ENCODE results near the gene ADCY4.
"Not testable (repeated sequence)": the region's sequence is repeated elsewhere in the genome, so short reads cannot be mapped to it uniquely, and the experiment has no call there.

ADCY4 gene

DNA sequence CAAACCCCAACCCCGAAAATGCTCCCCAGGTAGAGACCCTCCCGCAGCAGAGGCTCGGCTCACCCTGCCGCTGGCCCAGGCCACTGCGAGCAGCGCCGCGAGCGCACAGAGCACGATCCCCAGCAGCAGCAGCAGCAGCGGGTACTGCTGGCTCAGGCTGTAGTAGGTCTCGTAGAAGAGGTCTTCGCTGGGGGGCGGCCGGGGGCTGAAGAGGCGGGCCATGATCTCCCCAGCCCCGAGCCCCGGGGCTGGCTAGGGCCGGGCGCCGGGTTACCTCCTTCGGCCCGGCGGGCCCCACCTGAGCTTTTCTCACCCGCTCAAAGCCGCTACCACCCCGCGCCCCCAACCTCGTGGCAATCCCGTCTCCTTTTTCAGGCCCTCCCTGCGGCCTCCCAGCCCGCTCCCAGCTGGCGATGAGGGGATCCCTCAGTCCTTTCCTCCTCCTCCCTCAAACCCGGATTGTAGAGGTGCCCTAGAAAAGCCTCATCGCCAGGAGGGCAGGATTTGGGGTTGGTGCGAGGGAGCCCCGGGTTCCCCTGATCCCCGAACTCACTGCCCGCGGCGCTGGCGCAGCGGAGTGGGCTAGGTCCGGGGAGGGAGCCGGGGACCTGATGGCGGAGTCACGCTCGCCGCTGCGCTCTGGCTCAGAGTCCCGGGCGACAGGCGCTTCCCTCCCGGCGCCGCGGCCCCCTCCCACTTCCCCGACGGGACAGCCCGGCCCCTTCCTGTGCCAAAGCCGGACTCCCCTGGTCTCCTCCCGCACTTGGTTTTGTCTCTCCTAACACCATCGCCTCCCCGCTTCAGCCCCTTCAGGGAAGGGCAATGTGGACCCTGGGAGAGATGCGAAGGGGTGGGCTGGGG is at the start of gene ADCY4:
Gene ADCY4 (minus strand): TSS at position 641 of the 861 bp plus-strand sequence. CDS start 419 bp downstream, at position 222.
- no peak for DNase-seq (ENCODE audit: low spot score)

DNA sequence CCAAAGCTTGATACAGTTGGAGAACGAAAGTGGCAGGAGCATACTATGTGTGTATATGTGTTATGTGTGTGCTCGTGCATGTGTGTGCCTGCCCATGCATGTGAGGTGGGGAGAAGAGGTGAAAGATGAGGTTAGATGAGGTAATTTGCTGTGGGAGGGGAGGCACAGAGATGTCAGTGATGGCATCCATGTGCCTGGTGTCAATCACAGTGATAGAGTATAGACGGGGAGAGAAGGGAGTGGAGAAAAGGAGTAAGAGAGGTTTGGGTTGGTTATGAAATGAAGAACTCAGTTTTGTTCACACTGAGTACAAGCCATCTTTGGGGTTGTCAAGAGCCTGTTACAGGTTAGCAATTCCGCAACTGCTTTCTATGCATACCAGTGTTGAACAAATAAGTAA is 49.3 kb upstream of the ADCY4 start:
- no peak for DNase-seq (ENCODE audit: low spot score)

DNA sequence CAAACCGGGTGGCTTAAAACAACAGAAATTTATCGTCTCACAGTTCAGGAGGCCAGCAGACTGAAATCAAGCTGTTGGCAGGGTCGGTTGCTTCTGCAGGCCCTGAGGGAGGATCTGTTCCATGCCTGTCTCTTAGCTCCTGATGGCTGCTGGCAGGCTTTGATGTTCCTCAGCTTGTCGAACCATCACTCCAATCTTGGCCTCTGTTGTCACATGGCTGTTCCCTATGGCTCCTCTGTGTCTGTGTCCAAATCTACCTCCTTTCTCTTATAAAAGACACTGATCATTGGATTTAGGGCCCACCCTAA is 47.1 kb upstream of the ADCY4 start:
- no peak for DNase-seq (ENCODE audit: low spot score)

DNA sequence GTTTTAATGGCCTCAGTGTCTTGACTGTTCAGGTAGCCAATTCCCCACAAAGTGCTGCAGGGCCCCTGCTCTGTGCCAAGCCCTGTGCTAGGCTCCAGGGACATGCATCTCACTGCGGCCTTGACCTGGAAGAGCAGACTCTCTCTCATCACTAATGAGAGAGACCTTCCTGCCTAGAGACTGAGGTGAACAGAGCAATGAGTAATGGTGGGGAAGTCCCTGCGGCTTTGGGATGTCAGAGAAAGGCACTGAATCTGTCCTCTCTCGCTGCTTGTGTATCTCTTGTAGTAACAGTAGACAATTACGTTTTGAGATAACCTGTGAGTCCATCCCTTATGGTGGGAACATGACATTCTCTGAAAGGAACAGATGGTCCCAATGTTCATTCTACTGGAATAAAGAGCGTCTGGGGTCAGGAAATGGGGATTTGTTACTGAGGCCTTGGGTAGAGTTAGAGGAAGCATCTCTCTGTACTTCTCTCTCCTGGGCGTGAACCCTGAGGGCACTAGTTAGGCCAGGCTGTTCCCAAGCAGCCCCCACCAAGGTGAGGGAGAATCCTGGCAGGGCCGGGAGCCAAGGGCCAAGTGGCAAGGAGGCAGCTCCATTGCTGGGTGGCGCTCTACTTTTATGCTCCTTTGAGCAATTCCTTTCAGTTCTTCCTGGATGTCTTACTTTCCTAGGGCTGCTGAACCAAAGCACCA is 46.6 kb upstream of the ADCY4 start:
- DNase-seq (ENCODE audit: low spot score) = peak; percentile 12

DNA sequence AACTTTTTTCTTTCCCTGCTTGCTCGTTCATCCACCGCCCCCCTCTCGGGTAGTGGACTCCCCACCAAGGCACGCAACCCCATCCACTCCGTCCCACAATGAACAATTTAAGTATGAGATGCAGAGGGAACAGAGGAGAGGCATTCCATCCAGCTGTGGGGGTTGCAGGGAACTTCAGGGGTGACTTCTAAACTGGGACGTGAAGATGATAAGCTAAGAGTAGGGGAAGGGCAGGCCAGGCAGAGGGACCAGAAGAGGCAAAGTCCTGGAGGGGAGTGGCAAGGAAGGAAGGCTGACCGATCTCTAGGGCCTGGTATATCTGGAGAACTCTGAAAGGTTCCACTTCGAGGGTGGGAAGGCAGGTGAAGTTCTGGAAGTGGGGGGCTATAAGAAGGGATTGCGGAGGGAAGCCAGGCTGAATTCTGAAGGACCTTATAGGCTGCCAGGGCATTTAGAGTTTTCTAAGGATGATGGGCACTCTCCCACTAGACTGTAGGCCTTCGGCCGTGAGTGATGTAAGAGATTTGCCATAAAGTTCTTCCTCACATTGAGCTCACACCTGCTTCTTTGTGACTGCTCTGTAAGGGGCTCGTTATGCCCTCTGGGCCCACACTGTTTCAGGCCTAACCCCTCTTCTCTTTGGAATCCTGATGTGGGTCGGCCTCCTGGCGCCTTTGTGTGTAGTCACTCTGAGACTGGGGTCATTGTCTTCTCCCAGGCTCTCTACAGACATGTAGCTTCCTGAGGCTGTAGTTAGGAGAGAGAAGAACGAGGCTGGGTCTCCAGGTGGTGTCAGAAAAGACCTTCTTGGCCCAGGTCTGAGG is 45.2 kb upstream of the ADCY4 start:
- DNase-seq (ENCODE audit: low spot score) = no peak

DNA sequence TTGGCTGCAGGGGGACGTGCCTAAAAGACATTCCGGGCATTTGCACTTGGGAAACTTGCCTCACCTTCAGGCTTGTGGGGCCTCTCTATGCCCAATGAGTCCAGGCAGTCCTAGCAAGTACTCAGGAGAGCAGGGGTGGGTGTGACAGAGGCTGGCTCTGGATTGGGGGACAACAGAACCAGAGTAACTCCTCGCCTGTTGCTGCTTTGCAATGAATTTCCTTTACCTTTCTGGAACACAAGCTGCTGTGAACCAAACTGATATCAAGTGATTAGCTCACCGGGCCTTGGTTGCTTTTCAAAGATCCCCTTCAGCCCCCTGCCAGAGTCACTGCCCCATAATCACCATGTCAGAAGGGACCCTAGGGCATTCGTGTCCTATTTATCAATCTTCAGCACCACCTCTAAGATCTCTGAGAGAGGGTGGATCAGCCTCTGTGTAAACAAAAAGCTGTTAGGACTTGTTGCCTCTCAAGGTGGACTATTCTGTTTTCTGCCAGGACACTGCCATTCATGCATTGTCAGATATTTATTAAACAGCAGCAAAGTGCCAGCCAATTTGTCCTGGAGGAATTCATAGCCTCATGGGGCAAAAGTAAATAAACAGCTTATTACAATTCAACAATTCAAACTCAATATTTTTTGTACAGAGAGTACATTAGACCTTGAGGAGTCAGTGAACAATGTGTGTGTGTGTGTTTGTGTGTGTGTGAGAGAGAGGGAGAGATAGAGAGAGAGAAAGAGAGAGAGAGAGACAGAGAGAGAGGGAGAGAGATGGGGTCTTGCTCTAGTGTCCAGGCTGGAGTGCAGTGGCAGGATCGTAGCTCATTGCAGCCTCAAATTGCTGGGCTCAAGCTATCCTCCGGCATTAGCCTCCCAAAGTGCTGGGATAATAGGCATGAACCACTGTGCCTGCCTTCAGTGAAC is 44.4 kb upstream of the ADCY4 start:
- DNase-seq (ENCODE audit: low spot score) = no peak

DNA sequence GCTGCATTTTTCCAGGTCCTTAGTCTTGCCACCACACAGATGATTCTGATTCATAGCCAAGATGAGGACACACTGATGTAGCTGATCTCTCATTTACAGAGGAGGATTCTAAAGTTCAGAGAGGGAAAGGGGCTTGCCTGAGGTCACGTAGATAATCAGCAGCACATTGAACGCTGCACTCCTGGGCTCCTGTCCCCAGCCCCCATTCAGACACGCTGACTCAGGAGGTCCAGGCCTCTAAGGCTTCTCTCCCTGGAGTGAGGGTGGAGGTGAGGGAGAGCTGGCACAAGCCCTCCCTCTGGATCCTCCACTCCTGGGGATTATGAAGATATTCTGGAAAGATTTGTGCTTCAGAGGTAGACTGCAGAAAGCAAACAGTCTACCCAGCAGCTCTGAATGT is 43.5 kb upstream of the ADCY4 start:
- DNase-seq (ENCODE audit: low spot score) = no peak

DNA sequence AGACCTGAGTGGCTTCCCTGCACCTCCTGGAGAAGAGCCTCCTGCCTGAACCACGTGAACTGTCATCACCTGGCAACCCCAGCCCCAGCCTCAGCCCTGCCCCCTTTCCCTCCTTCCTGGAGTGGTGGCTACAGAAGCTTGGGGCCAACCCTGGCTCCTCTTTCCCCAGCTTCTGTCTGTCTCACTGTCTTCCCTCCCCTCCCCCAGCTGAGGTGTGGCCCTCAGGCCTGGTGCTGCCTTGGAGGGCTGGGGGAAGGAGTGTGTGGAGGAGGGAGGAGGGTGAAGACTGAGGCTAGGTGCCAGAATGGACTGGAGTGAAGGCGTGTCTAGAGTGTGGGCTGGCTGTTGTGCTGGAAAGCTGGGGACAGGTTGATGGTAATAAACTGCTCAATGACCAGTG is 42.8 kb upstream of the ADCY4 start:
- no peak for DNase-seq (ENCODE audit: low spot score)

DNA sequence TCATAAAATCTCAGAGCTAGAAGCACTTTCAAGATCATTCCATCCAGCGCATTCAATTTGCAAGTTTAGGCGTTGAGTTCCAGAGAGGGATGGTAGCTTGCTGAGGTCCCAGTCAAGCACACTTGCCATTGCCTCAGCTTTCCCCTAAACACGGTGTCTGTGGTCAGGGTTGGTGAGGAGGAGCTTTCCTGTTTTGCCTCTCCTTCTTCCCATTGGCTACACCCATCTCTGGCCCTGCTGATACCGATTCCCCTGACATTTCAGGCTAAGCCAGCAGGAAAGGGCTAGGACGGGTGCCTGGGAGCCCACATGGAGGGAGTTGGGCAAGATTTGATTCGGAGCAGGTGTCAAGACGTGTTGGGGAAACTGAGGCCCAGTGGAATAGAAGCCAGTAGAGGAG is 42.3 kb upstream of the ADCY4 start:
- DNase-seq (ENCODE audit: low spot score) = no peak

DNA sequence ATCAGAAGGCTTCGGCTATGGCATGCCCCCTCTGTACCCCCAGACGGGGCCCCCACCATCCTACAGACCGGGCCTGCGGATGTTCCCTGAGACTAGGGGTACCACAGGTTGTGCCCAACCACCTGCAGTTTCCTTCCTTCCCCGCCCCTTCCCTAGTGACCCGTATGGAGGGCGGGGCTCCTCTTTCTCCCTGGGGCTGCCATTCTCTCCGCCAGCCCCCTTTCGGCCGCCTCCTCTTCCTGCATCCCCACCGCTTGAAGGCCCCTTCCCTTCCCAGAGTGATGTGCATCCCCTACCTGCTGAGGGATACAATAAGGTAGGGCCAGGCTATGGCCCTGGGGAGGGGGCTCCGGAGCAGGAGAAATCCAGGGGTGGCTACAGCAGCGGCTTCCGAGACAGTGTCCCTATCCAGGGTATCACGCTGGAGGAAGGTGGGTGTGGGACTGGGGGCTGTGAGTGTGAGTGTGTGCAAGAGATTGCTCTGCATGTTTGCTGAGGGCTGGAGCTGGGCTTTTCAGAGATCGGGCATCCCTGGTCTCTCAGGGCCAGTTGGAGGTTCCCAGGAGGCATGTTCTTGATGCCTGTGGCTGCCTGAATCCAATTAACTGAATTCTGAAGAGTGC is 41.7 kb upstream of the ADCY4 start:
- no peak for DNase-seq (ENCODE audit: low spot score)

DNA sequence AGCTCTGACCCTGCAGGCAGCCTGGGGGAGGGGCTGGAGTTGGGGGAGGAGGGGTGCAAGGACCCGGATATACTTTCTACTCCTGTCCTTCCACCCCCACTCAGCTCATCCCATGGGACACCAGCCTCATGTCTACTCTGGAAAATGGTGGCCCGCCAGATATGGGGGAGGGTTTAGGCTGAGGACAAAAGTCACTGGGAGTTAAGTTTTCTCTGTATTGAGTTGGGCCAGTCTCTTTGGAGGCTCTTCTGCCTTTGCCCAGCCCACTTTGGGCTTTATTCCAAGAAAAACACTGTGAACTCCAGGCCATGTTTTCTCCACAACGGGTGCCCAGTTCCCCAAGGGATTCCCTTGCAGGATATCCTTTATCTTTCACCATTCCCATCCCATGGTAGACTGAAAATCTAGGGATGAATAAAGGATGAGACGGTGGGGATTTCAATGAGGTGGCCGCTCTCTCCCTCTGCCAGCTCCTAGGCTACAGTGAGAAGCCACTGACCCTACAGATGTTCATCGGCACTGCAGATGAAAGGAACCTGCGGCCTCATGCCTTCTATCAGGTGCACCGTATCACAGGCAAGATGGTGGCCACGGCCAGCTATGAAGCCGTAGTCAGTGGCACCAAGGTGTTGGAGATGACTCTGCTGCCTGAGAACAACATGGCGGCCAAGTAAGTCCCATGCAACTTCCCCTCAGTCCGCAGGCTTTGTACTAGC is 38.0 kb upstream of the ADCY4 start:
- no peak for DNase-seq (ENCODE audit: low spot score)

DNA sequence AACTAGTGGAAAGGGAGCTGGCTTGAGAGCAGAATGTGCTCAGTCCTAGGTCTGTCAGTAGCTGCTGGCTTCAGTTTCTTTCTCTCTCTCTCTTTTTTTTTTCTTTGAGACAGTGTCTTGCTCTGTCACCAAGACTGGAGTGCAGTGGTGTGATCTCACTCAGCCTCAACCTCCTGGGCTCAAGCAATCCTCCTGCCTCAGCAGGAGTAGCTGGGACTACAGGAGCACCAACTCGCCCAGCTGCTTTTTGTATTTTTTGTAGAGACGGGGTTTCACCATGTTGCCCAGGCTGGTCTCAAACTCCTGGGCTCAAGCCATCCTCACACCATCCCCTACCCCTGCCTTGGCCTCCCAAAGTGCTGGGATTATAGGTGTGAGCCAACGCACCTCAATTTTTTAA is 36.7 kb upstream of the ADCY4 start:
- not testable (repeated sequence) for DNase-seq (ENCODE audit: low spot score)

DNA sequence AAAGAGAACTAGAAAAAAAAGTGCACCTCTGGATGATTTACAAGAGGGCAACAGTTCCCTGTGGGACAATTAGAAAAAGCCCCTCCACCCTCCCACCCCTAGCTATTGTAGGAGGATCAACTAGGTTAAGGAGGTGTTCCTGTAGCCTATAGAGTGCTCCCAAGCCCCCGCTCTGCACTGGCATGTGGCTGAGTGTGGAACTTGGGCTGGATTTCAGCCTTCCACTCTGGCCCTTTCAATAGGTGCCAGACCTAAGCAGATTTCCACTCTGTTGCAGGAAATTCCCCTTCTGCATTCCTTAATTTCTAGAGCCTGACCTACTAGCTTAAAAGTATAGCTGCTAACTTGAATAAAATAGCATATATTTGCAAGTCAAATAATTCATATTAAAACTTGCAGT is 35.9 kb upstream of the ADCY4 start:
- no peak for DNase-seq (ENCODE audit: low spot score)

DNA sequence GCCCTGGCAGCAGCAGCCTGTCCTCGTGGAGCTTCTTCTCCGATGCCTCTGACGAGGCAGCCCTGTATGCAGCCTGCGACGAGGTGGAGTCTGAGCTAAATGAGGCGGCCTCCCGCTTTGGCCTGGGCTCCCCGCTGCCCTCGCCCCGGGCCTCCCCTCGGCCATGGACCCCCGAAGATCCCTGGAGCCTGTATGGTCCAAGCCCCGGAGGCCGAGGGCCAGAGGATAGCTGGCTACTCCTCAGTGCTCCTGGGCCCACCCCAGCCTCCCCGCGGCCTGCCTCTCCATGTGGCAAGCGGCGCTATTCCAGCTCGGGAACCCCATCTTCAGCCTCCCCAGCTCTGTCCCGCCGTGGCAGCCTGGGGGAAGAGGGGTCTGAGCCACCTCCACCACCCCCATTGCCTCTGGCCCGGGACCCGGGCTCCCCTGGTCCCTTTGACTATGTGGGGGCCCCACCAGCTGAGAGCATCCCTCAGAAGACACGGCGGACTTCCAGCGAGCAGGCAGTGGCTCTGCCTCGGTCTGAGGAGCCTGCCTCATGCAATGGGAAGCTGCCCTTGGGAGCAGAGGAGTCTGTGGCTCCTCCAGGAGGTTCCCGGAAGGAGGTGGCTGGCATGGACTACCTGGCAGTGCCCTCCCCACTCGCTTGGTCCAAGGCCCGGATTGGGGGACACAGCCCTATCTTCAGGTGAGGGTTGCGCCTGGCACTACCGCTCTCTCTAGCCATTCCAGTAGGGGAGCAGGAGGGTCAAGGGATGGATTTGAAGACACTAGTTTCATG is 35.2 kb upstream of the ADCY4 start:
- DNase-seq (ENCODE audit: low spot score) = no peak

DNA sequence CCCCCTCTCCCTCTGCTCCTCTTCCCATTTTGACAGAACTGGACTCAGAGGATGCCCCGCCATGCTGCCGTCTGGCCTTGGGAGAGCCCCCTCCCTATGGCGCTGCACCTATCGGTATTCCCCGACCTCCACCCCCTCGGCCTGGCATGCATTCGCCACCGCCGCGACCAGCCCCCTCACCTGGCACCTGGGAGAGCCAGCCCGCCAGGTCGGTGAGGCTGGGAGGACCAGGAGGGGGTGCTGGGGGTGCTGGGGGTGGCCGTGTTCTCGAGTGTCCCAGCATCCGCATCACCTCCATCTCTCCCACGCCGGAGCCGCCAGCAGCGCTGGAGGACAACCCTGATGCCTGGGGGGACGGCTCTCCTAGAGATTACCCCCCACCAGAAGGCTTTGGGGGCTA is 34.6 kb upstream of the ADCY4 start:
- DNase-seq (ENCODE audit: low spot score) = no peak

DNA sequence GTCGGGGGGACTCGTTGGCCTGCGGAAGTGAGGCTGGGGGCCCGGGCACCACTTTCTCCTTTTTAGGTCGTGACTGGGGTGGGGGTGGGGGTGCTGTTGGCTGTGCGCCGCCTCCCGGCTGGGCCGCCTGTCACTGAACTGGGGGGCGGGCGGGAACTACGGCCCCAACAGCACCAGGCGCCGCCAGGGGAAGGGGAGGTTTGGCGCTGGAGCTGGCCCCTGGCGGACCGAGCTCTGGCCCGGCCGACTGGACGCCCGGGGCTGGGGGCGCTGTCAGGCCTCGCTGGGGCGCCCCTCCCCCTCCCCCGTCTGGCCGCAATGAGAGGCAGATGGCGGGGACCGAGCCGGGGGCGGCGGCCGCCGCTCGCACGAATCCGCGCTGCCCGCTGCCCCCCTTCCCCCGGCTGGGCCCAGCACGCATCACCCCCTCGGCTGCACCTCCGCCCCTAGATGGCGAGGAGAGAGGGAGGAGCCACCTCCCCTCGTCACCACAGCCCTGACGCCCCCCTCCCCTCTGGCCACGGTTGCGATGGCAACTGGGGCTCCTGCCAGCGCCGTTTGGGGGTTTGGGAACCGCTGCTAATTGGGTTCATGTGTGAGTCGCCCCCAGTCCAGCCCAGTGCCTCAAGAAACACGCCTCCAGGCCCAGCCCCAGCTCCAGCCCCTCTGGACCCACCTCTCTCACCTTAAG is 33.8 kb upstream of the ADCY4 start:
- no peak for DNase-seq (ENCODE audit: low spot score)

DNA sequence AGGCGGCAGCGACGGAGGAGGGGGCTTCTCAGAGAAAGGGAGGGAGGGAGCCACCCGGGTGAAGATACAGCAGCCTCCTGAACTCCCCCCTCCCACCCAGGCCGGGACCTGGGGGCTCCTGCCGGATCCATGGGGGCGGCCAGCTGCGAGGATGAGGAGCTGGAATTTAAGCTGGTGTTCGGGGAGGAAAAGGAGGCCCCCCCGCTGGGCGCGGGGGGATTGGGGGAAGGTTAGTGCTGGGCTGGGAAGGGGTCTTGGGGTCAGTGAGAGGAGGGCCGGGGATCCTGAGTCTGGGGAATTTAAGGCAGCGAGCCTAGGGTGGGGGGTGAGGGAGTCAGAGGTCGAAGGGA is 33.3 kb upstream of the ADCY4 start:
- no peak for DNase-seq (ENCODE audit: low spot score)

DNA sequence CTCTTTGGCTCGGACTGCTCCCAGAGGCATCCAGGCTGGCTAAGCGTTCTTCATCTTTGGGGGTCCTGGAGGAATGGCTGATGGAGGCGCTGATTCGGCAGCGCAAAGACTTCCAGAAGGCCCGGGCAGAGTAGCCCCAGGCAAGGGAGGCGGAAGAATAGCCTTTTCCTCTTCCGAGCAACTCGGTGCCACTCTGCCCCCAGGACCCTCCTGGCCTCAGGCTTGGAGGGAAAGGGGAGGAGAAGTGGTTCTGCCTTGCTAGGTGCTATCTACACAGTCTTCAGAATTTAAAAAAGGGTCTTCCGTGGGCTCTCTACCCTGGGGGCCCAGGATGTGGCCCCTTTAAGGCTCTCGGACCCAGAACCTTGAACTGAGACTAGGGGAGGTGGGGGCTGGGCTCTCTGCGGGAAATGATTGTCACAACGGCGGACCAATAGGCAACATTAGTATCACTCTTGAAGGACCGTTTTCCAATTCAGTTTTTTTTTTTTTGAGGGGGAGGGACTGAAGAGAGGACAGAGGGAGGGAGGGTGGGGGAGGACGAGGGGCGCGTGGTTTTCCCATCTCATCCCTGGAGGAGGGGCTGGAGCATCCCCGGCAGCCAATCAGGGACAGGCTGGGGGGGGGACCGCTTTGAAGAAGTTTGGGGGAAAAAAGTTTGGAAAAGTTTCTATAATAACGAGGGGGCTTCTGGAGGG is 32.8 kb upstream of the ADCY4 start, which contains the start of gene NFATC4:
Gene NFATC4 (plus strand): TSS at position 671 of the 698 bp plus-strand sequence. CDS start 157 bp downstream, outside the sequence.
- DNase-seq (ENCODE audit: low spot score) = peak; percentile 7
